Measurements from ENCODE around the gene ANKZF1.

Gene ANKZF1

DNA sequence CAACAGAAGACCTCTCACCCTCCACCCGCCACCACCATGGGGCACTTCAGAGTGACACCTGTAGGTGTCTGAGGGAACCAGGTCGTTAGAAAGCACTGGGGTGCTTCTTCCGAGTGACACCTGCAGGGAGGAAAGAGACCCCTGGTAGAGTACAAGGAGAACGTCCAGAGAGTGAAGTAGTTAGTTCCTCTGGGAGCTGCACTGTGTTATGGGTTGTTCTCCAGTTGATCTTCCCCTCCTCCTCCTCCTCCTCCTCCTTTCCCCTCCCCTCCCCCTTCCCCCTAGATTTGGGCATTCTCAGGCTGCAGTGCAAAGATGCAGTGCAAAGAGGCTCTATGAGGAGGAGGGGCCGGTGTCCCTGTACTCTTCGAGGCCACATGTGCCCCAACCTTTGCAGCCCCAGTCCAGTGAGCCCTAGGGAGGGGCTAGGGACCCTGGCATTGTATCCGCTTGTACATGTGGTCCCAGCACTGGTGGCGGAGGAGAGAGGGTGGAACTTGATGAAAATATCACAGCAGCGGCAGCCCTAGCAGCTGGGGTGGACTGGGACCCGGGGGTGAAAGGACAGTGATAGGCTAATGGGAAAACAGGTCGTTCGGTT, 50.4 kb downstream of the ANKZF1 start:
- DNase-seq (ENCODE audit: low read depth in 2 of 2, low spot score in 1 of 2) = no peak

DNA sequence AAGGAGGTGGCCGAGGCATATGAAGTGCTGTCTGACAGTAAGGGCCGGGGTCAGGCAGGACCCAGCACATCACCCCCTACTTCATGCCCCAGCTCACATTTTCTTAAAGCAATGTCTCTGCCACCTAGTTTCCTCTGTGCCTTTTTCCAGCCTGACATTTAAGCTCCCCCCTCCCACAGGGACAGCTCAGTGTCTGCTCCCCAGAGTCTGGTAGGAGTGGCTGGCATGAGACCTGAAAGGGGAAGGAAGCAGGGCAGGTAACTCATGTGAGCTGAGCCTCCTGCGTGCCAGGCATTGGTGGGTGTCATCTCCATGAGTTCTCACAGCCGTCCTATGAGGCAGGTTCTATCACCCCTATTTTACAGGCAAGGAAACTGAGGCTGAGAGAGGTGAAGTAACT, 51.0 kb downstream of the ANKZF1 start:
- DNase-seq (ENCODE audit: low read depth in 2 of 2, low spot score in 1 of 2) = no peak

DNA sequence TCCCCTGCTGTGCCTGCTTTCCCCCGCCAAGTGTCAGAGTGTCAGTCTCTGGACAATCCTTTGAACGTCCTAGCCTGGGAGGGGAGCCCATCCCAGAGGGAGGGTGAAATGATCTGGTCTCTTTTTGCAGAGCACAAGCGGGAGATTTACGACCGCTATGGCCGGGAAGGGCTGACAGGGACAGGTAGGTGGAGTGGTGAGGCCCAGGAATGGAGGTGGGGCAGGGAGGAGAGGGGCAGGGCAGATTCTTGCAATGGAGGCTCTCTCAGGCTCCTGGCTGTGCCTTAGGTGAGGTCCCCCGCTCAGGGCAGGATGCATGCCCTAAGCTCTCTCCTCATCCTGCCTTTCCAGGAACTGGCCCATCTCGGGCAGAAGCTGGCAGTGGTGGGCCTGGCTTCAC, 52.0 kb downstream of the ANKZF1 start:
- no peak for DNase-seq (ENCODE audit: low read depth in 2 of 2, low spot score in 1 of 2)

DNA sequence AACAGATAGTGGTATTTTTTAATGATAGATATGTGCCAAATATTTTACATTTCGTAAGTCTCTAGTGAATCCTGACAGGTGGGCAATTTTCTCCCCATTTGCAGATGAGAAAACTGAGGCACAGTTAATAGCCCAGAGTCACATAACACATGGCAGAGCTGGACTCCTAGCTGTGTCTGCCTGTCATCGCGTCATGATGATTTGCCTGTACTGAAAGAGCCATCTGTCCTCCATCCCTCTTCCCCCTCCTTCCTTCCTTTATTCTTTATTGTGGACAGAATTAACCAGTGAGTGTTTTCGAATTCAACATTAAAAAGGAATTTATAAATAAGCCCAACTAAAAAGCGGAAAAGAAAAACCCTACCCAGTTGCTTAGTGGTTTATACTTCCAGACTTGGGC, 52.8 kb downstream of the ANKZF1 start:
- DNase-seq (ENCODE audit: low read depth in 2 of 2, low spot score in 1 of 2) = no peak

DNA sequence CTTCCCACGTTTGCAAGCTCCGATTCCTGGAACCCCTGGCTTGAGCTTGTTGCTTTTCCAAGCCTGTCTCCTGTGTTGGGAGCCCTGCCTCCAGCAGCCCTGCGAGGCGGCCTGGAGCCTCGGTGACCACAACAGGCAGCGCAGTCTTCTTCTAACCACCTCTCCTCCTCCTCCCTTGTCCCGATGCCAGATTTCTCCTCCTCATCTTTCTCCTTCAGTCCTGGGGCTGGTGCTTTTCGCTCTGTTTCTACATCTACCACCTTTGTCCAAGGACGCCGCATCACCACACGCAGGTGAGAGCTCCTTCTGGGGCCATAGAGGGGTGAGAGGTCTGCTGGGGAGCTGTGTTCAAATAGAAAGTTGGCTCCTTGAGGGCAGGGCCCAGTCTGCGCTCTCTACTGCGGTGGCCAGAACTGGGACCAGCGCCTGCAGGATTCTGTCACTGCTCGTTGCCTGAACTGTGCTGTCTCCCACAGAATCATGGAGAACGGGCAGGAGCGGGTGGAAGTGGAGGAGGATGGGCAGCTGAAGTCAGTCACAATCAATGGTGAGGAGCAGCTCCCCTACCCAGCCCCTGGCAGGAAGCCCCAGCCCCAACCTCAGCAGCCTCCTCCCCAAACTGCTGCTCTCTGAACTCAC, 53.5 kb downstream of the ANKZF1 start:
- no peak for DNase-seq (ENCODE audit: low read depth in 2 of 2, low spot score in 1 of 2)

DNA sequence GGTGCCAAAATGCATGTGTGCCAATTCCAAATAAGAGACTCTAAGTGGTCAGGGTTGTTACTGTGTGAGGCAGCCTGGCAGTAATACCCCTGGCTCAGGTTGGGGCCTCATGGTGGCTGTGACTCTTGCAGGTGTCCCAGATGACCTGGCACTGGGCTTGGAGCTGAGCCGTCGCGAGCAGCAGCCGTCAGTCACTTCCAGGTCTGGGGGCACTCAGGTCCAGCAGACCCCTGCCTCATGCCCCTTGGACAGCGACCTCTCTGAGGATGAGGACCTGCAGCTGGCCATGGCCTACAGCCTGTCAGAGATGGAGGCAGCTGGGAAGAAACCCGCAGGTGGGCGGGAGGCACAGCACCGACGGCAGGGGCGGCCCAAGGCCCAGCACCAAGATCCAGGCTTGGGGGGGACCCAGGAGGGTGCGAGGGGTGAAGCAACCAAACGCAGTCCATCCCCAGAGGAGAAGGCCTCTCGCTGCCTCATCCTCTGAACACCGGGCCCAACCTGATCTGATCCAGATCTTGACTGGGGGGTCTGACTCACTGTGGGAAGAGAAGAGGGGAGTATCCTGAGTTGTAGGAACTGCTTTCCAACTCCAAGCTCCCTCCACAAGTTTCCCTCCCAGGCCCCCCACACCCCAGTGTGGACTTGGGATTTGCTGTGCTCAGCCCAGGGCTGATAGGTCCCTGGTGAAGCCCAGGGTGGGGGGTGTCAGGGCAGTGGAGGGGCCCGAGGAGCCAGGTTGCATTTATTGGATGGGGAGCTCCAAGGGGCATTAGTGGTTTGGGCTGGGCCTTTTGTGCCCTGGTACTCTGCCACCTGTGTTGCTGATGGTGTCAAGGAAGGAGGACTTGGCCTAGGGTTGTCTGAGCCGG, 55.1 kb downstream of the ANKZF1 start:
- DNase-seq (ENCODE audit: low read depth in 2 of 2, low spot score in 1 of 2) = no peak

DNA sequence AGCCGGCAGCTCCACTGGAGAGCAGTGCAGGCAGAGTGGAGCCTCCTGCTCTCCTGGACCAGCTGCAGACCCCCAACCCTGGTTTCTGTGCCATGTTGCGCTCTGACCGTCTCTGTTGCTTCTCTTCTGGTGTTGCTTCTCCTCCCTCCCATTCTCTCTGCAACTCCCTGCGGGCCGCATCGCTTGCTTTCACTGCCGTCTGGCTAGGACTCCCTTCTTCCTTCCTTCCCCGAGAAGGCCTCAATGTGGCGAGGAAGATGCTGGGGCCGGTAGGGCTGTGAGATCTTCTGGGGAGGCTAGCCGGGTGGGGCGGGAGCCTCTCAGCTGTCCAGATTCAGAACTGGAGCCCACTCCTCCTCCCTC, 55.7 kb downstream of the ANKZF1 start:
- DNase-seq (ENCODE audit: low read depth in 2 of 2, low spot score in 1 of 2) = no peak

DNA sequence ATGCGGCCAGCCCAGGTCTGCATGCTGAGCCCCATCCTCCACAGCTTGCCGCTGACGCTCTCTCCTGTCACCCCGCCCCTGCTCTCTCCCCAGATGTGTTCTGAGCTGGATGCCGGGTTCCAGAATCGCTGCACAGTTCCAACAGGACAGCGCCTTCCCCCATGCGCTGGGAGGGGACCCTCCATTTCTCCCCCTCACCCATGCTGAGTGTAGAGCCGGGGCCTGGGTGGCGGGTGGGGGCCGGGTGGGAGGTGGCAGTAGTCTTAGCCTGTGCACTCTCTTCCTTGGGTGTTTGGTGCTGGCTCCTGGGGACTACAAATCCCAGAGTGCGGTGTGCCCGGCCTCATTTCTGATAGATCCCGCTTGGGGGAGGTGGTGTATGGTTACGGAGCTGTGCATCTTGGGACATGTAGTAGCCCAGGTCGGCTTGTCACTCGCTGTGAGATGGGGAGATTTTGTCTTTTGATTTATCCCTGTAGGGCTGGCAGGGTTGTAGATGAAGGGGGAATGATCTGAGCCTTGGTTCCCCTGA, 56.4 kb downstream of the ANKZF1 start:
- DNase-seq (ENCODE audit: low read depth in 2 of 2, low spot score in 1 of 2) = no peak
